ENCODE measurements around the gene HCN1.

GRCh38 chr5:45686620-45687019 lies 9.6 kb downstream of the HCN1 start:
- TF ChIP-seq, protein P1, sequence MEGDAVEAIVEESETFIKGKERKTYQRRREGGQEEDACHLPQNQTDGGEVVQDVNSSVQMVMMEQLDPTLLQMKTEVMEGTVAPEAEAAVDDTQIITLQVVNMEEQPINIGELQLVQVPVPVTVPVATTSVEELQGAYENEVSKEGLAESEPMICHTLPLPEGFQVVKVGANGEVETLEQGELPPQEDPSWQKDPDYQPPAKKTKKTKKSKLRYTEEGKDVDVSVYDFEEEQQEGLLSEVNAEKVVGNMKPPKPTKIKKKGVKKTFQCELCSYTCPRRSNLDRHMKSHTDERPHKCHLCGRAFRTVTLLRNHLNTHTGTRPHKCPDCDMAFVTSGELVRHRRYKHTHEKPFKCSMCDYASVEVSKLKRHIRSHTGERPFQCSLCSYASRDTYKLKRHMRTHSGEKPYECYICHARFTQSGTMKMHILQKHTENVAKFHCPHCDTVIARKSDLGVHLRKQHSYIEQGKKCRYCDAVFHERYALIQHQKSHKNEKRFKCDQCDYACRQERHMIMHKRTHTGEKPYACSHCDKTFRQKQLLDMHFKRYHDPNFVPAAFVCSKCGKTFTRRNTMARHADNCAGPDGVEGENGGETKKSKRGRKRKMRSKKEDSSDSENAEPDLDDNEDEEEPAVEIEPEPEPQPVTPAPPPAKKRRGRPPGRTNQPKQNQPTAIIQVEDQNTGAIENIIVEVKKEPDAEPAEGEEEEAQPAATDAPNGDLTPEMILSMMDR (tag by site-specific recombination; IDR thresholded peaks at IDR 0.05): no peak
- no peak for TF ChIP-seq ZBTB26 (tag by site-specific recombination; optimal IDR thresholded peaks at IDR 0.05)
- TF ChIP-seq MEIS1 (CRISPR knock-in tag; IDR thresholded peaks at IDR 0.05; ENCODE audit: borderline replicate concordance): no peak
- no peak for TF ChIP-seq ZBTB10 (tag by site-specific recombination; IDR thresholded peaks at IDR 0.05)
- no peak for TF ChIP-seq SP2 (tag by site-specific recombination; IDR thresholded peaks at IDR 0.05)
- no peak for TF ChIP-seq ZNF311 (tag by site-specific recombination; IDR thresholded peaks at IDR 0.05; ENCODE audit: borderline replicate concordance)
- TF ChIP-seq ZNF501 (tag by site-specific recombination; IDR thresholded peaks at IDR 0.05): no peak
- TF ChIP-seq ZBTB20 (tag by site-specific recombination; IDR thresholded peaks at IDR 0.05): no peak
- no peak for TF ChIP-seq ZNF132 (tag by site-specific recombination; IDR thresholded peaks at IDR 0.05; ENCODE audit: borderline replicate concordance)
